H9 (cell line): Measurements from ENCODE around the gene RPLP1. TPM values are rescaled to one million over a fixed set of nuclear protein-coding genes. Genes with fewer than 3 reads are reported as not detected.

ENCODE experiments used
- DNase-seq: peaks from one replicate; pipeline ENCODE4 v3.0.0-alpha.2; 2017
- H2AFZ ChIP-seq: one replicate; pipeline ENCODE4 v1.6.1; 2013; ENCODE audit warnings: mild to moderate bottlenecking, low read length, control low read depth, moderate library complexity
- H2AK5ac ChIP-seq: 2 replicates; pipeline ENCODE4 v1.6.1; 2013; ENCODE audit warnings: low read length, control low read depth, mixed read lengths; ENCODE audit not compliant: insufficient read length
- H2BK120ac ChIP-seq: one replicate; pipeline ENCODE4 v1.6.1; 2013; ENCODE audit warnings: low read depth, mild to moderate bottlenecking, low read length, control low read depth, inconsistent platforms; ENCODE audit not compliant: poor library complexity, severe bottlenecking
- H2BK12ac ChIP-seq: 2 replicates; pipeline ENCODE4 v1.6.1; 2013; ENCODE audit warnings: low read length, control low read depth, mixed read lengths, low read depth; ENCODE audit not compliant: insufficient read length
- H2BK15ac ChIP-seq: 2 replicates; pipeline ENCODE4 v1.6.1; 2013; ENCODE audit warnings: low read depth, low read length, control low read depth
- H2BK20ac ChIP-seq: one replicate; pipeline ENCODE4 v1.6.1; 2013; ENCODE audit warnings: low read depth, mild to moderate bottlenecking, low read length, control low read depth, inconsistent platforms; ENCODE audit not compliant: poor library complexity, severe bottlenecking
- H2BK5ac ChIP-seq: 2 replicates; pipeline ENCODE4 v1.6.1; 2013; ENCODE audit warnings: low read length, control low read depth, mixed read lengths; ENCODE audit not compliant: insufficient read length
- H3K14ac ChIP-seq: 2 replicates; pipeline ENCODE4 v1.6.1; 2013; ENCODE audit warnings: low read length, control low read depth; ENCODE audit not compliant: insufficient read depth
- H3K18ac ChIP-seq: 2 replicates; pipeline ENCODE4 v1.6.1; 2013; ENCODE audit warnings: low read depth, mild to moderate bottlenecking, mixed read lengths, low read length, control low read depth; ENCODE audit not compliant: insufficient read length
- H3K23ac ChIP-seq: 2 replicates; pipeline ENCODE4 v1.6.1; 2013; ENCODE audit warnings: low read length, control low read depth, mixed read lengths, low read depth; ENCODE audit not compliant: insufficient read length
- H3K23me2 ChIP-seq: 2 replicates; pipeline ENCODE4 v1.6.1; 2013; ENCODE audit warnings: low read depth, mild to moderate bottlenecking, mixed read lengths, low read length, control low read depth; ENCODE audit not compliant: insufficient read length, poor library complexity, severe bottlenecking
- H3K27ac ChIP-seq: 2 replicates; pipeline ENCODE4 v1.5.1; 2013; ENCODE audit warnings: low read length, control low read depth, mixed read lengths, low read depth; ENCODE audit not compliant: insufficient read length
- H3K27me3 ChIP-seq: 2 replicates; pipeline ENCODE4 v1.6.1; 2013; ENCODE audit warnings: low read length, control low read depth, inconsistent platforms; ENCODE audit not compliant: insufficient read depth
- H3K4ac ChIP-seq: 2 replicates; pipeline ENCODE4 v1.6.1; 2013; ENCODE audit warnings: low read depth, mild to moderate bottlenecking, control low read depth, inconsistent platforms, low read length, moderate library complexity
- H3K4me1 ChIP-seq: 2 replicates; pipeline ENCODE4 v1.6.1; 2013; ENCODE audit warnings: low read length, control low read depth, inconsistent platforms; ENCODE audit not compliant: insufficient read depth
- H3K4me2 ChIP-seq: 2 replicates; pipeline ENCODE4 v1.6.1; 2013; ENCODE audit warnings: low read length, control low read depth, mixed read lengths; ENCODE audit not compliant: insufficient read length, insufficient read depth
- H3K56ac ChIP-seq: 2 replicates; pipeline ENCODE4 v1.6.1; 2013; ENCODE audit warnings: low read depth, mild to moderate bottlenecking, mixed read lengths, low read length, control low read depth; ENCODE audit not compliant: insufficient read length
- H3K79me1 ChIP-seq: 2 replicates; pipeline ENCODE4 v1.6.1; 2013; ENCODE audit warnings: low read depth, mild to moderate bottlenecking, moderate library complexity, low read length, control low read depth, inconsistent platforms; ENCODE audit not compliant: insufficient read depth, poor library complexity, severe bottlenecking
- H3K79me2 ChIP-seq: 2 replicates; pipeline ENCODE4 v1.6.1; 2013; ENCODE audit warnings: low read length, control low read depth, inconsistent platforms; ENCODE audit not compliant: insufficient read depth
- H3K9ac ChIP-seq: 2 replicates; pipeline ENCODE4 v1.6.1; 2013; ENCODE audit warnings: low read length, control low read depth, mixed read lengths; ENCODE audit not compliant: insufficient read length; ENCODE audit errors: extremely low read depth
- H3K9me3 ChIP-seq: one replicate; pipeline ENCODE4 v1.6.1; 2013; ENCODE audit warnings: low read depth, low read length, inconsistent platforms; ENCODE audit not compliant: control insufficient read depth
- H3T11ph ChIP-seq: one replicate; pipeline ENCODE4 v1.6.1; 2013; ENCODE audit warnings: mild to moderate bottlenecking, low read length, control low read depth, inconsistent platforms
- H4K20me1 ChIP-seq: one replicate; pipeline ENCODE4 v1.6.1; 2013; ENCODE audit not compliant: control insufficient read depth, insufficient read length, insufficient read depth
- H4K5ac ChIP-seq: 2 replicates; pipeline ENCODE4 v1.6.1; 2013; ENCODE audit warnings: low read depth, mild to moderate bottlenecking, mixed read lengths, low read length, control low read depth; ENCODE audit not compliant: insufficient read length
- H4K8ac ChIP-seq: replicated peaks from 2 replicates; pipeline ENCODE4 v1.6.1; 2013; ENCODE audit warnings: low read length, control low read depth, mixed read lengths, low read depth; ENCODE audit not compliant: insufficient read length
- H4K91ac ChIP-seq: 2 replicates; pipeline ENCODE4 v1.6.1; 2013; ENCODE audit warnings: low read depth, mild to moderate bottlenecking, moderate library complexity, mixed read lengths, low read length, control low read depth; ENCODE audit not compliant: insufficient read length
- H3K27ac Mint-ChIP-seq, 3 experiments: 2 replicates in 2 of 3; 3 replicates in 1 of 3; pipeline ENCODE4 v1.8.0; 2020 to 2021; ENCODE audit warnings: mixed read lengths in 3 of 3, mild to moderate bottlenecking in 1 of 3, moderate library complexity in 1 of 3
- H3K27me3 Mint-ChIP-seq: 2 replicates; pipeline ENCODE4 v1.8.0; 2021; ENCODE audit warnings: low read depth, mild to moderate bottlenecking, moderate library complexity, mixed read lengths
- H3K36me3 Mint-ChIP-seq, 3 experiments: 2 replicates in 2 of 3; 3 replicates in 1 of 3; pipeline ENCODE4 v1.8.0; 2020 to 2021; ENCODE audit warnings: low read depth in 3 of 3, mixed read lengths in 3 of 3; ENCODE audit not compliant: insufficient read depth in 1 of 3
- H3K4me1 Mint-ChIP-seq, 2 experiments: 2 replicates each; pipeline ENCODE4 v1.8.0; 2020; ENCODE audit warnings: mixed read lengths in 2 of 2
- H3K4me3 Mint-ChIP-seq, 2 experiments: 2 replicates in 1 of 2; 3 replicates in 1 of 2; pipeline ENCODE4 v1.8.0; 2020 to 2021; ENCODE audit warnings: mild to moderate bottlenecking in 2 of 2, mixed read lengths in 2 of 2, moderate library complexity in 1 of 2
- H3K9me3 Mint-ChIP-seq, 2 experiments: 2 replicates in 1 of 2; 3 replicates in 1 of 2; pipeline ENCODE4 v1.8.0; 2020; ENCODE audit warnings: mild to moderate bottlenecking in 2 of 2, mixed read lengths in 2 of 2, moderate library complexity in 1 of 2
- CTCF ChIP-seq: fragments of 200-600 bp; sonication (generic); conservative IDR thresholded peaks from 3 replicates; pipeline ENCODE4 v1.8.0; 2021; ENCODE audit warnings: antibody characterized with exemption, mild to moderate bottlenecking
- WGBS: extraction: QIAGEN DNeasy Blood & Tissue Kit; methylation state at CpG from one replicate; pipeline ENCODE4 v1.1.7; 2013; ENCODE audit warnings: missing lambda C conversion rate, low lambda C conversion rate, mixed read lengths; ENCODE audit not compliant: insufficient read length; ENCODE audit errors: extremely low coverage; 5-methylcytosine and 5-hydroxymethylcytosine counted together
- total RNA-seq: library from RNA; stranded (reverse); gene quantifications from 2 replicates; pipeline ENCODE4 v1.2.1, GENCODE V29; 2021

RPLP1 gene
- total RNA-seq, 1 experiment from 2014 or later, result 1,715 TPM

GRCh38 chr15:69466733-69467132, 14.1 kb downstream of the RPLP1 start:
- H3K14ac ChIP-seq, result no peak overlapping the region

More at GRCh38 chr15:69466733-69467132, 14.1 kb downstream of the RPLP1 start:
- H2BK5ac ChIP-seq, result no peak overlapping the region
- no peaks in the 10 kb centered on the region for H4K20me1 ChIP-seq
- Mint-ChIP-seq H3K27me3 (no peaks in the 10 kb centered on the region; the same call in 1 of the 2 replicates), H3K4me1 (peaks cover 17 to 20% of the 10 kb centered on the region in 2 experiments), H3K27ac (no peak overlapping the region), H3K9me3 (no peaks in the 10 kb centered on the region), H3K4me3 (no peak overlapping the region), H3K36me3 (peaks cover 0 to 2% (median 0%) of the 10 kb centered on the region in 3 experiments; a peak in 1 of 7 replicates)
- no peak overlapping the region for H4K8ac ChIP-seq
- no peaks in the 10 kb centered on the region for H3K9me3 ChIP-seq
- no peak overlapping the region for H3K27ac ChIP-seq
- H3K27me3 ChIP-seq, result no peaks in the 10 kb centered on the region
- H3K56ac ChIP-seq, result no peak overlapping the region
- no peak overlapping the region for H4K5ac ChIP-seq
- H3K4ac ChIP-seq, result no peak overlapping the region
- H3K23ac ChIP-seq, result no peak overlapping the region
- no peak overlapping the region for H4K91ac ChIP-seq
- DNase-seq, result no peak
- H2AFZ ChIP-seq, result no peak overlapping the region
- H3K79me2 ChIP-seq, result no peaks in the 10 kb centered on the region
- H2BK12ac ChIP-seq, result no peak overlapping the region
- no peak overlapping the region for H2BK120ac ChIP-seq
- no peaks in the 10 kb centered on the region for H3K23me2 ChIP-seq
- no peaks in the 10 kb centered on the region for H3K79me1 ChIP-seq
- H3K9ac ChIP-seq, result no peak overlapping the region
- no peak overlapping the region for H2AK5ac ChIP-seq
- H2BK15ac ChIP-seq, result no peak overlapping the region
- no peak overlapping the region for H3K18ac ChIP-seq
- no peaks in the 10 kb centered on the region for H3K4me1 ChIP-seq
- TF ChIP-seq CTCF, result no peak
- 100% methylated on average over 1 of the region's 2 CpGs for WGBS
- H2BK20ac ChIP-seq, result no peak overlapping the region
- no peak overlapping the region for H3T11ph ChIP-seq
- no peak overlapping the region for H3K4me2 ChIP-seq
